ENCODE measurements around the gene ZNF70.

The ZNF70 gene

GRCh38 chr22:23774922-23775436 is 24.1 kb upstream of the ZNF70 start:
- no peak for TF ChIP-seq CTCF (conservative IDR thresholded peaks at IDR 0.05; ENCODE audit: low read depth)
- ChIA-PET POLR2A (ENCODE audit: low non-redundant PET) (no interaction called here), CTCF (interaction anchor here (0.7 kb wide), 1 partner anchor 493 kb away, joined by 3 read pairs; no protein-coding TSS in a partner anchor)
- peak overlapping the region; percentile 24; the same call in 1 of the 2 replicates for H3K27ac ChIP-seq
- DNase-seq (ENCODE audit: low spot score): no peak

DNA sequence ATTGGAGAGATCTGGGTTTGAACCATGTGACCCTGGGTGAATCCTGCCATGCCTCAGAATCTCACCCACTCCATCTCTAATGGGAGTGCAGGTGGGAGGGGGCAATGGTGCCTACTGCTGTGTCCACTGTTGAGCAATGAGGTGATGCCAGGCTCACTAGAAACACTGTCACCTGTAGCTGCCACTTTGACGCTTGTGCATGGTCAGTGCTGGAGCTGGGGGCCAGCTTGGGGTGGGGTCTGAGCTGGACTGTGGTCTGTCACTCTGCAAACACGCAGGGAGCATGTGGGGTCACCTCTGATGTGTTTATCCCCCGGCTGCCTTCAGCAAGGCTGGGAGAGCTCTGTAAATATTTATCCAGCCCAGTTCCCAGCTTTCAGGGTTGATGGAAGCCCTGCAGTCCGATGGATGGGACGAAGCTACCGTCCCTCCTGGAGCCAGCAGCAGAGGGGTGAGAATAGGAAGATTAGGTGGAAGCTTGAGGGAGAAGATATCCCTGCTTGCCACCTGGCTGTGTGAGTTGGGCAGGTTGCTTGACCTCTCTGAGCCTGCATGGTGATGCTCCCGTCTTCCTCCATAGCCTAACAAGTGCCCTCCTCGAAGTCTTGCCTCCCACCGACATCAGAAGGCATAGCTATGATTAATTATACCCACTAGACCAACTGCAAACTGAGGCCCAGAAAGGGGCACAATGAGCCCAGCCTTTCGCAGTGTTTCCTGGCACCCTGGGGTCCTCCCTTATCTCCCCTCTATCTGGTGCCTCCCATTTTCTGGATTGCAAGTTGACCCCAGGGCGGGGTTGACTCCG is 23.4 kb upstream of the ZNF70 start:
- DNase-seq (ENCODE audit: low spot score): no peak
- ChIA-PET CTCF (interaction anchor here (0.7 kb wide), 1 partner anchor 493 kb away, joined by 3 read pairs; no protein-coding TSS in a partner anchor), POLR2A (ENCODE audit: low non-redundant PET) (no interaction called here)
- TF ChIP-seq CTCF (conservative IDR thresholded peaks at IDR 0.05; ENCODE audit: low read depth): no peak
- peak overlapping the region; percentile 24; the same call in 1 of the 2 replicates for H3K27ac ChIP-seq

GRCh38 chr22:23773483-23774113 is 22.7 kb upstream of the ZNF70 start:
- no peak for DNase-seq (ENCODE audit: low spot score)
- CTCF ChIA-PET: no interaction called here

DNA sequence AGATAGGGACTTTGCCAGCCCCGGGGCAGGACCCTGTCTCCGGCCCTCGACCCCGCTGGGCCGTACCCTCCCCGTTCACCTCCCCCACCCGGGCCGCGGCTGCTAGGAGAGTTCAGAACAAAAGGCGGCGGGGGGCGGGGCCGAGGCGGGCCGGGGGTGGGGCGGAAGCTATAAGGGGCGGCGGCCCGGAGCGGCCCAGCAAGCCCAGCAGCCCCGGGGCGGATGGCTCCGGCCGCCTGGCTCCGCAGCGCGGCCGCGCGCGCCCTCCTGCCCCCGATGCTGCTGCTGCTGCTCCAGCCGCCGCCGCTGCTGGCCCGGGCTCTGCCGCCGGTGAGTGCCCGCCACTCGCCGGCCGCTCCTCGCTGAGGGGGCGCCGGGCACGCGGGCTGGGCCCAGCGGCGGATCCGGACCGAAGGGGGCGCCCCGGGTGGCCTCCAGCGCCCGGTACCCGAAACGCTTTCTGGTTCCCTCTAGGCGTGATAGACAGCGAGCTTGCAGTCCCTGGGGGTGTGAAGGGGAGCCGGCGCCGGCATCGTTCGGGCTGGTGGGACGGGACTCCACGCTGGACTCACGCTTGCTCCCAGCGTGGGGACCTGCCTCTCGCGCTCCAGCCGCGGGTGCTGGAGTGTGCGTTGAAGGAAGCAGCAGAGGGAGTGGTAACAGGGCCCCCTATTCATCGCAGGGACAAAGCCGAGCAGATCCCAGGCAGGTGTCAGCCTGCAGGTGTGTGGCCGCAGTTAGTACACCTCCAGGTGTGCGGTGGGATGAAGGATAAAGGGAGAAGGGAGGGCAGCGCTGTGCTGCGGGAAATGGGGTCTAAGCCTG is 21.9 kb upstream of the ZNF70 start, which contains the start of gene MMP11:
TSS of gene MMP11 (plus strand) at position 201 of the 825 bp plus-strand sequence. CDS start at position 223, 22 bp downstream.
- CTCF ChIA-PET: no interaction called here
- POLR2A ChIA-PET (ENCODE audit: low non-redundant PET): no interaction called here
- peak within 1 kb of the TSS; percentile 20 for H3K27ac ChIP-seq
- TF ChIP-seq CTCF (conservative IDR thresholded peaks at IDR 0.05; ENCODE audit: low read depth): 0 out of 2 replicates have a peak, but pooled peaks have one; percentile 13
- peak; percentile 44 for DNase-seq (ENCODE audit: low spot score)

More at GRCh38 chr22:23773483-23774113, 22.7 kb upstream of the ZNF70 start:
- TF ChIP-seq CTCF (conservative IDR thresholded peaks at IDR 0.05; ENCODE audit: low read depth): no peak
- POLR2A ChIA-PET (ENCODE audit: low non-redundant PET): no interaction called here
- peak overlapping the region; percentile 9; the same call in 1 of the 2 replicates for H3K27ac ChIP-seq

DNA sequence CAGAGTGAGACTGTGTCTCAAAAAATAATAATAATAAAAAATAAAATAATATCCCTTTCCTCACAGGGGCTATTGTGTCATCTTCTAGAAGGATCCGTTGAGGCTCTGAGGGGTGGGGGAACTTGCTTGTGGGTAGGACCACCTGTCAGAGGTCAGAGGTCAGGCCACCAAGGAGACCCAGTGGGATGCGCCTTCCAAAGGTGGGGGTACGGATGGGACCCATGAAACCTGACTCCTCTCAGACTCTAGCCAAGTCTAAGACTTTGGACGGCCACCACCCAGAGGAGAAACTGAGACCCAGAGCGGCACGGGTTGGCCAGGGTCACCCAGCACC is 21.4 kb upstream of the ZNF70 start:
- H3K27ac ChIP-seq: peak overlapping the region; percentile 20
- TF ChIP-seq CTCF (conservative IDR thresholded peaks at IDR 0.05; ENCODE audit: low read depth): no peak
- ChIA-PET CTCF (no interaction called here), POLR2A (ENCODE audit: low non-redundant PET) (no interaction called here)
- DNase-seq (ENCODE audit: low spot score): no peak

Measured in RWPE1 (cell line).